GM23338 (cell line): Measurements from ENCODE around the gene MMRN2. TPM values are rescaled to one million over a fixed set of nuclear protein-coding genes. Genes with fewer than 3 reads are reported as not detected.

Experiments used
- ATAC-seq: fragments of 200-7000 bp; cut with Tn5 transposase; 3 replicates; pipeline ENCODE4 v1.9.1; 2020
- DNase-seq: peaks from one replicate; pipeline ENCODE4 v3.0.0-alpha.2; 2015; ENCODE audit warnings: low spot score
- H2AFZ ChIP-seq: fragments of 200-600 bp; sonication (generic); 2 replicates; pipeline ENCODE4 v1.8.0; 2016; ENCODE audit warnings: antibody characterized with exemption, mild to moderate bottlenecking, moderate library complexity
- H3F3A ChIP-seq: fragments of 200-600 bp; sonication (generic); replicated peaks from 2 replicates; pipeline ENCODE4 v1.8.0; 2017; ENCODE audit warnings: antibody characterized with exemption, mixed run types, low read depth
- H3K27ac ChIP-seq: fragments of 200-600 bp; sonication (generic); 2 replicates; pipeline ENCODE4 v1.6.1; 2016; ENCODE audit warnings: low read depth
- H3K27me3 ChIP-seq: fragments of 200-600 bp; sonication (generic); 2 replicates; pipeline ENCODE4 v1.8.0; 2016; ENCODE audit warnings: mild to moderate bottlenecking, mixed run types, moderate library complexity; ENCODE audit not compliant: insufficient read depth
- H3K36me3 ChIP-seq: fragments of 200-600 bp; sonication (generic); 2 replicates; pipeline ENCODE4 v1.8.0; 2016; ENCODE audit warnings: mild to moderate bottlenecking; ENCODE audit not compliant: insufficient read depth
- H3K4me1 ChIP-seq: fragments of 200-600 bp; sonication (generic); 2 replicates; pipeline ENCODE4 v1.8.0; 2016; ENCODE audit warnings: mild to moderate bottlenecking, moderate library complexity; ENCODE audit not compliant: insufficient read depth
- H3K4me2 ChIP-seq: fragments of 200-600 bp; sonication (generic); 2 replicates; pipeline ENCODE4 v1.7.1; 2017; ENCODE audit warnings: mixed run types
- H3K4me3 ChIP-seq: fragments of 200-600 bp; sonication (generic); 2 replicates; pipeline ENCODE4 v1.6.1; 2016; ENCODE audit warnings: mixed run types
- H3K79me2 ChIP-seq: fragments of 200-600 bp; sonication (generic); replicated peaks from 2 replicates; pipeline ENCODE4 v1.8.0; 2017; ENCODE audit warnings: mild to moderate bottlenecking; ENCODE audit not compliant: insufficient read depth
- H3K9me2 ChIP-seq: fragments of 200-600 bp; sonication (generic); 2 replicates; pipeline ENCODE4 v1.8.0; 2017; ENCODE audit not compliant: insufficient read depth
- H4K20me1 ChIP-seq: fragments of 200-600 bp; sonication (generic); replicated peaks from 2 replicates; pipeline ENCODE4 v1.8.0; 2017; ENCODE audit warnings: mild to moderate bottlenecking; ENCODE audit not compliant: insufficient read depth
- H3K27ac Mint-ChIP-seq: 2 replicates; pipeline ENCODE4 v1.8.0; 2020; ENCODE audit warnings: inconsistent platforms, mild to moderate bottlenecking, moderate library complexity, mixed read lengths
- H3K27me3 Mint-ChIP-seq: 3 replicates; pipeline ENCODE4 v1.8.0; 2022; ENCODE audit warnings: low read depth, mild to moderate bottlenecking, moderate library complexity, mixed read lengths, inconsistent platforms; ENCODE audit not compliant: insufficient read depth, poor library complexity
- H3K36me3 Mint-ChIP-seq: 3 replicates; pipeline ENCODE4 v1.8.0; 2021; ENCODE audit warnings: low read depth, mild to moderate bottlenecking, inconsistent platforms, moderate library complexity, mixed read lengths
- H3K4me1 Mint-ChIP-seq: 3 replicates; pipeline ENCODE4 v1.8.0; 2020; ENCODE audit warnings: mild to moderate bottlenecking, inconsistent platforms, mixed read lengths
- H3K4me3 Mint-ChIP-seq: 3 replicates; pipeline ENCODE4 v1.8.0; 2021; ENCODE audit warnings: moderate library complexity, mild to moderate bottlenecking, inconsistent platforms, mixed read lengths
- H3K9me3 Mint-ChIP-seq: 3 replicates; pipeline ENCODE4 v1.8.0; 2020; ENCODE audit warnings: moderate library complexity, mild to moderate bottlenecking, inconsistent platforms, mixed read lengths
- CREB1 ChIP-seq: fragments of 250-450 bp; sonication (Bioruptor Pico); IDR thresholded peaks from 2 replicates; pipeline ENCODE4 v1.5.0; 2020; ENCODE audit warnings: low read depth, mild to moderate bottlenecking, moderate library complexity
- EZH2 ChIP-seq: fragments of 200-600 bp; sonication (generic); IDR thresholded peaks from one replicate; pipeline ENCODE4 v1.8.0; 2017; ENCODE audit warnings: antibody characterized with exemption, mild to moderate bottlenecking, low read depth; ENCODE audit not compliant: unreplicated experiment
- JUNB ChIP-seq: IDR thresholded peaks from one replicate; pipeline ENCODE4 v1.6.1; 2016; ENCODE audit warnings: antibody characterized with exemption; ENCODE audit not compliant: unreplicated experiment
- NANOG ChIP-seq: IDR thresholded peaks from 2 replicates; pipeline ENCODE4 v1.6.1; 2016; ENCODE audit warnings: antibody characterized with exemption, borderline replicate concordance
- POLR2AphosphoS5 ChIP-seq: IDR thresholded peaks from 2 replicates; pipeline ENCODE4 v1.6.1; 2016; ENCODE audit warnings: antibody characterized with exemption, low read depth
- ZNF331 ChIP-seq: fragments of 250-450 bp; sonication (Bioruptor Pico); IDR thresholded peaks from 2 replicates; pipeline ENCODE4 v1.5.0; 2020; ENCODE audit warnings: low read depth, mild to moderate bottlenecking, moderate library complexity
- polyA plus RNA-seq: library from polyadenylated mRNA; unstranded; fragments of >200 nt; fragmentation: Nextera tagmentation; extraction: Ambion mirVana; gene quantifications from 2 replicates; pipeline ENCODE4 v1.2.1, GENCODE V29; 2016
- total RNA-seq: library from RNA; depleted of rRNA; stranded (reverse); fragments of >200 nt; shearing (Covaris generic); gene quantifications from 2 replicates; pipeline ENCODE4 v1.2.3, GENCODE V29; 2014
- TF ChIP-seq, protein P1 (sequence below): IDR thresholded peaks from 2 replicates; pipeline ENCODE4 v1.6.1; 2016; ENCODE audit warnings: antibody characterized with exemption
- TF ChIP-seq, protein P2 (sequence below), 2 experiments: fragments of 200-600 bp in 1 of 2; sonication (generic) in 1 of 2; conservative IDR thresholded peaks; 2 replicates each; pipeline versions ENCODE4 v1.5.1 to v1.6.1; 2016 to 2017; ENCODE audit warnings: antibody characterized with exemption in 2 of 2, low read depth in 2 of 2, mild to moderate bottlenecking in 2 of 2, moderate library complexity in 1 of 2
- TF ChIP-seq, protein P3 (sequence below): IDR thresholded peaks from one replicate; pipeline ENCODE4 v1.6.1; 2018; ENCODE audit warnings: antibody characterized with exemption; ENCODE audit not compliant: unreplicated experiment

The MMRN2 gene
- total and polyA plus RNA-seq, 2 experiments from 2014 or later, result 0.32 to 2.4 TPM

DNA sequence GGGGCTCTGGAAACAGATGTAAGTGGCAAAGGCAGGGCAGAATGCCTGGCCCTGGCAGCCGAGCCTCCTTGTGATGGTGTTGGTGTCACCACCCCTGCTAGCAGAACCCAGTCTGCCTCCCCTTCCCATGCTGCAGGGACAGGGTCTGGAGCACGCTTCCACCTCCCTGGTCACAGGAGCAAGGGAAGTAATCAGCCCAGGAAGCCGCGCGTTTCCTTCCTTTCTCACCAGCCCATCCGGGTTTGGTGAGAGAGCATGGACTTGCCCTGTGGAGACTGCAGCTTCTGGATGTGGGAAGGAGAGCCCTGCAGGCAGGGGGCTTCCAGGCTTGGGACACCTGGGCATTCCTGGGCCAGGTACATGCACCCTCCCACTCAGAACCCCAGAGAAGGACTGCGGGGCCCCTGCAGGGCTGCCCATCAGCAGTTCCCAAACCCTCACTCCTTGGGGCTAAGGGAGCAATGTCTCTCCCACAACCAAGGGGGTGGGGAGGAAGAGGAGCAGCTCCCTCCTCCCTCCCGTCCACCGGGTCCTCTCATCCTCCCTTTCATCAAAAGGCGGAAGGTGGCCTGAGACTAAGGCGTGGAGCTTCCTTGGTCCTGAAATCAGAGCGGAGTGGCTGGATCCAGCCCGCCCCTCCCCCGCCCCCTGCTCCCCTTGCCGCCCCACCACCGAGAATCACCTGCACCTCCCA lies 1.8 kb downstream of the MMRN2 start:
- Mint-ChIP-seq H3K9me3 (peaks cover 38% of the 10 kb centered on the region), H3K27ac (peak overlapping the region; percentile 95), H3K4me3 (no peak overlapping the region; the same call in 2 of the 3 replicates), H3K4me1 (peaks cover 56% of the 10 kb centered on the region), H3K36me3 (peaks cover 36% of the 10 kb centered on the region), H3K27me3 (peaks cover 31% of the 10 kb centered on the region)
- no peaks in the 10 kb centered on the region for H3K9me2 ChIP-seq
- no peaks in the 10 kb centered on the region for H3K79me2 ChIP-seq
- H3K4me1 ChIP-seq, result peaks cover 67% of the 10 kb centered on the region
- peaks cover 14% of the 10 kb centered on the region; the same call in 1 of the 2 replicates for H3K36me3 ChIP-seq
- no peaks in the 10 kb centered on the region for H4K20me1 ChIP-seq
- peak overlapping the region; percentile 96 for H3K27ac ChIP-seq
- H3K27me3 ChIP-seq, result no peaks in the 10 kb centered on the region
- TF ChIP-seq POLR2AphosphoS5 (no peak), CREB1 (CRISPR knock-in tag) (no peak), ZNF331 (CRISPR knock-in tag) (no peak), EZH2 (no peak), JUNB (no peak), NANOG (no peak)
- TF ChIP-seq, protein P1, sequence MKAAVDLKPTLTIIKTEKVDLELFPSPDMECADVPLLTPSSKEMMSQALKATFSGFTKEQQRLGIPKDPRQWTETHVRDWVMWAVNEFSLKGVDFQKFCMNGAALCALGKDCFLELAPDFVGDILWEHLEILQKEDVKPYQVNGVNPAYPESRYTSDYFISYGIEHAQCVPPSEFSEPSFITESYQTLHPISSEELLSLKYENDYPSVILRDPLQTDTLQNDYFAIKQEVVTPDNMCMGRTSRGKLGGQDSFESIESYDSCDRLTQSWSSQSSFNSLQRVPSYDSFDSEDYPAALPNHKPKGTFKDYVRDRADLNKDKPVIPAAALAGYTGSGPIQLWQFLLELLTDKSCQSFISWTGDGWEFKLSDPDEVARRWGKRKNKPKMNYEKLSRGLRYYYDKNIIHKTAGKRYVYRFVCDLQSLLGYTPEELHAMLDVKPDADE, result no peak
- TF ChIP-seq, protein P2, sequence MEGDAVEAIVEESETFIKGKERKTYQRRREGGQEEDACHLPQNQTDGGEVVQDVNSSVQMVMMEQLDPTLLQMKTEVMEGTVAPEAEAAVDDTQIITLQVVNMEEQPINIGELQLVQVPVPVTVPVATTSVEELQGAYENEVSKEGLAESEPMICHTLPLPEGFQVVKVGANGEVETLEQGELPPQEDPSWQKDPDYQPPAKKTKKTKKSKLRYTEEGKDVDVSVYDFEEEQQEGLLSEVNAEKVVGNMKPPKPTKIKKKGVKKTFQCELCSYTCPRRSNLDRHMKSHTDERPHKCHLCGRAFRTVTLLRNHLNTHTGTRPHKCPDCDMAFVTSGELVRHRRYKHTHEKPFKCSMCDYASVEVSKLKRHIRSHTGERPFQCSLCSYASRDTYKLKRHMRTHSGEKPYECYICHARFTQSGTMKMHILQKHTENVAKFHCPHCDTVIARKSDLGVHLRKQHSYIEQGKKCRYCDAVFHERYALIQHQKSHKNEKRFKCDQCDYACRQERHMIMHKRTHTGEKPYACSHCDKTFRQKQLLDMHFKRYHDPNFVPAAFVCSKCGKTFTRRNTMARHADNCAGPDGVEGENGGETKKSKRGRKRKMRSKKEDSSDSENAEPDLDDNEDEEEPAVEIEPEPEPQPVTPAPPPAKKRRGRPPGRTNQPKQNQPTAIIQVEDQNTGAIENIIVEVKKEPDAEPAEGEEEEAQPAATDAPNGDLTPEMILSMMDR (conservative IDR thresholded peaks at IDR 0.05; ENCODE audit: low read depth in 2 of 2), result no peak
- TF ChIP-seq, protein P3, sequence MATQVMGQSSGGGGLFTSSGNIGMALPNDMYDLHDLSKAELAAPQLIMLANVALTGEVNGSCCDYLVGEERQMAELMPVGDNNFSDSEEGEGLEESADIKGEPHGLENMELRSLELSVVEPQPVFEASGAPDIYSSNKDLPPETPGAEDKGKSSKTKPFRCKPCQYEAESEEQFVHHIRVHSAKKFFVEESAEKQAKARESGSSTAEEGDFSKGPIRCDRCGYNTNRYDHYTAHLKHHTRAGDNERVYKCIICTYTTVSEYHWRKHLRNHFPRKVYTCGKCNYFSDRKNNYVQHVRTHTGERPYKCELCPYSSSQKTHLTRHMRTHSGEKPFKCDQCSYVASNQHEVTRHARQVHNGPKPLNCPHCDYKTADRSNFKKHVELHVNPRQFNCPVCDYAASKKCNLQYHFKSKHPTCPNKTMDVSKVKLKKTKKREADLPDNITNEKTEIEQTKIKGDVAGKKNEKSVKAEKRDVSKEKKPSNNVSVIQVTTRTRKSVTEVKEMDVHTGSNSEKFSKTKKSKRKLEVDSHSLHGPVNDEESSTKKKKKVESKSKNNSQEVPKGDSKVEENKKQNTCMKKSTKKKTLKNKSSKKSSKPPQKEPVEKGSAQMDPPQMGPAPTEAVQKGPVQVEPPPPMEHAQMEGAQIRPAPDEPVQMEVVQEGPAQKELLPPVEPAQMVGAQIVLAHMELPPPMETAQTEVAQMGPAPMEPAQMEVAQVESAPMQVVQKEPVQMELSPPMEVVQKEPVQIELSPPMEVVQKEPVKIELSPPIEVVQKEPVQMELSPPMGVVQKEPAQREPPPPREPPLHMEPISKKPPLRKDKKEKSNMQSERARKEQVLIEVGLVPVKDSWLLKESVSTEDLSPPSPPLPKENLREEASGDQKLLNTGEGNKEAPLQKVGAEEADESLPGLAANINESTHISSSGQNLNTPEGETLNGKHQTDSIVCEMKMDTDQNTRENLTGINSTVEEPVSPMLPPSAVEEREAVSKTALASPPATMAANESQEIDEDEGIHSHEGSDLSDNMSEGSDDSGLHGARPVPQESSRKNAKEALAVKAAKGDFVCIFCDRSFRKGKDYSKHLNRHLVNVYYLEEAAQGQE, result no peak
- ATAC-seq (no peak; the same call in 2 of the 3 replicates), DNase-seq (no peak)
- H3K4me3 ChIP-seq, result no peak overlapping the region
- H2AFZ ChIP-seq, result peak overlapping the region; percentile 28; the same call in 1 of the 2 replicates
- H3K4me2 ChIP-seq, result peak overlapping the region; percentile 78
- H3F3A ChIP-seq, result peaks cover 15% of the 10 kb centered on the region
